ENCODE measurements around the gene NR2C2. TPM values are rescaled to one million over a fixed set of nuclear protein-coding genes. Genes with fewer than 3 reads are reported as not detected.

NR2C2 gene
- total RNA-seq, 1 donor from 2014 or later, result 55.0 TPM

DNA sequence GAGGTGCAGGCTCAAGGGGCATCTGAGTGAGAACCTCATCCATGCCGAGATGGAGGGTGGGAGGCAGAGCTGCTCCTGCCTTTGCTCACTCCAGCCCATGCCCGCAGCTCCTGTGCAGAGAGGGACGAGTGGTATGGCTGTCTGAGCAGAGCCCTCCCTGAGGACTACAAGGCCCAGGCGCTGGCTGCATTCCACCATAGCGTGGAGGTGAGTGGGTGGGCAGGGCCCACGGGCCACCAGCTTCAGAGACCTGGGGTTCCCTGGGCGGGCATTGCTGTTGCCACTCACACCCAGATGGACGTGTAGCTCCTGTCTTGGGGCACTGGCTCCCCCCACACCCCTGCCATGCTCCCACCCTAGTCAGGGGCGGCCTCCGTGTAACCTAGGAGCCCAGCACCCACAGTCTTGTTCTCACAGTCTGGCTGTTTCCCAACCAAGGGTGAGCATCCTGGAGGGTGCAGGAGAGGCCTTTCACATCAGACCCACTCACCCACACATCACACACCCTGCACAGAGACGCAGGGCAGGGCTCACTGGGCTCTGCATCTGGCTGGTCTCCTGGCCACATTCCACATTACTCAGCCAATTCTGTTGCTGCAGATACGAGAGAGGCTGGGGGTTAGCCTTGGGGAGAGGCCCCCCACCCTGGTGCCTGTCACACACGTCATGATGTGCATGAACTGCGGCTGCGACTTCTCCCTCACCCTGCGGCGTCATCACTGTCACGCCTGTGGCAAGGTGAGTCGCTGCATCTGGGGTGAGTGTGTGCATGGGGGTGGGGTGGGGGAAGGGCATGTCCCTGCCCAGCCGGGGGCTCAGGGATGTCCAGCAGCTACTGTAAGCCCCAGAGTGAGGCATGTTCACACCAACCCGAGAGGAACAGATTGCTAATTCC lies 25.3 kb upstream of the NR2C2 start:
- CTCF ChIA-PET, result interaction anchor here (0.5 to 3.2 kb wide), 24 partner anchors 11 to 1265 kb away, joined by 3 to 39 read pairs (median 4); partner anchors contain the start of gene CCDC174
- Mint-ChIP-seq H3K4me1 (no peaks in the 10 kb centered on the region), H3K27ac (no peak overlapping the region), H3K36me3 (ENCODE audit: low read depth) (no peaks in the 10 kb centered on the region), H3K27me3 (peaks cover 5% of the 10 kb centered on the region), H3K9me3 (no peaks in the 10 kb centered on the region), H3K4me3 (no peak overlapping the region)
- no peak for DNase-seq
- POLR2A ChIA-PET, result interaction anchor here (1.1 kb wide), 1 partner anchor 25 kb away, joined by 3 read pairs; no protein-coding TSS in a partner anchor
- no peak for ATAC-seq (ENCODE audit: low read depth)
- intact Hi-C loops (cut with micrococcal nuclease), result loop anchor here (1.0 to 2.0 kb wide), 6 partner anchors 131 to 1026 kb away; no protein-coding TSS in a partner anchor
- TF ChIP-seq, protein P1, sequence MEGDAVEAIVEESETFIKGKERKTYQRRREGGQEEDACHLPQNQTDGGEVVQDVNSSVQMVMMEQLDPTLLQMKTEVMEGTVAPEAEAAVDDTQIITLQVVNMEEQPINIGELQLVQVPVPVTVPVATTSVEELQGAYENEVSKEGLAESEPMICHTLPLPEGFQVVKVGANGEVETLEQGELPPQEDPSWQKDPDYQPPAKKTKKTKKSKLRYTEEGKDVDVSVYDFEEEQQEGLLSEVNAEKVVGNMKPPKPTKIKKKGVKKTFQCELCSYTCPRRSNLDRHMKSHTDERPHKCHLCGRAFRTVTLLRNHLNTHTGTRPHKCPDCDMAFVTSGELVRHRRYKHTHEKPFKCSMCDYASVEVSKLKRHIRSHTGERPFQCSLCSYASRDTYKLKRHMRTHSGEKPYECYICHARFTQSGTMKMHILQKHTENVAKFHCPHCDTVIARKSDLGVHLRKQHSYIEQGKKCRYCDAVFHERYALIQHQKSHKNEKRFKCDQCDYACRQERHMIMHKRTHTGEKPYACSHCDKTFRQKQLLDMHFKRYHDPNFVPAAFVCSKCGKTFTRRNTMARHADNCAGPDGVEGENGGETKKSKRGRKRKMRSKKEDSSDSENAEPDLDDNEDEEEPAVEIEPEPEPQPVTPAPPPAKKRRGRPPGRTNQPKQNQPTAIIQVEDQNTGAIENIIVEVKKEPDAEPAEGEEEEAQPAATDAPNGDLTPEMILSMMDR (IDR thresholded peaks at IDR 0.05), result no peak

DNA sequence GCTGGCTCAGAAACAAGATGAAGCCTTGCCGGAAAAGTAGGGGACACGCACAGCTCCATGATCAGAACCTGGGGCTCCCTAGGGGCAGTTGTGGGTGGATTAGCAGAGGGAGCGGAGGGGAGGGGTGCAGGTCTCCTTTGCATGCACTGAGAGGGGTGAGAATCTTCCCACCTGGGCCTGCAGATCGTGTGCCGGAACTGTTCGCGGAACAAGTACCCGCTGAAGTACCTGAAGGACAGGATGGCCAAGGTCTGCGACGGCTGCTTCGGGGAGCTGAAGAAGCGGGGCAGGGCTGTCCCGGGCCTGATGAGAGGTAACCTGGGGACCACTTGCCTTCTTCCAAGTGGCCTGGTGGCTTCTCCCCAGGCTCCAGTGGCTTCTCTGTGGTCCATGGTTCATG lies 24.5 kb upstream of the NR2C2 start:
- Mint-ChIP-seq H3K4me3 (no peak overlapping the region), H3K4me1 (no peaks in the 10 kb centered on the region), H3K36me3 (ENCODE audit: low read depth) (no peaks in the 10 kb centered on the region), H3K27ac (no peak overlapping the region), H3K9me3 (no peaks in the 10 kb centered on the region), H3K27me3 (peaks cover 5% of the 10 kb centered on the region)
- ChIA-PET CTCF (interaction anchor here (0.9 to 3.2 kb wide), 4 partner anchors 291 to 1266 kb away, joined by 3 to 39 read pairs (median 4); no protein-coding TSS in a partner anchor), POLR2A (no interaction called here)
- DNase-seq, result no peak
- ATAC-seq (ENCODE audit: low read depth), result no peak
- intact Hi-C loops (cut with micrococcal nuclease), result no loop called here
- TF ChIP-seq, protein P1 (IDR thresholded peaks at IDR 0.05), result no peak

DNA sequence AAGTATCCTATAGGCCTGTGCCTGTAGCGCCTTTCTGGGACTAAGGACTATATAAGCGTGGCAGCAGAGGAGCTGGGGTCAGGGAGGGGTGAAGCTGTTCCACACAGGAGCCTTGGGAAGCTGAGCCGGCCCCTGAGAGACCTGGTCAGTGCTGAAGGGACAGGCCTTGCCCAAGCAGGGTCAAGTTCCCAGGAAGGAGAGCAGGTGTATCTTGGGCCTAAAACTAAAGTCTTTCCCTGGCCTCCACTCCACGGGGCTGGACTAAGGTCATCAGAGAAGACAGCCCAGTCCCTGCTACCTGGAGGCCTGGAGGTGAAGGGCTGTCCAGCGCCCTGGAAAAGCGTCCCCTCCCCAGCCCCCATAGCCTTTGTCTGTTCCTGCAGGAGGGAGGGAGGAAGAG lies 23.9 kb upstream of the NR2C2 start:
- DNase-seq, result no peak
- ATAC-seq (ENCODE audit: low read depth), result no peak
- H3K9me3 Mint-ChIP-seq, result no peaks in the 10 kb centered on the region
- TF ChIP-seq, protein P1 (IDR thresholded peaks at IDR 0.05), result no peak
- peaks cover 5% of the 10 kb centered on the region for H3K27me3 Mint-ChIP-seq
- no peaks in the 10 kb centered on the region for H3K4me1 Mint-ChIP-seq
- no peak overlapping the region for H3K27ac Mint-ChIP-seq
- POLR2A ChIA-PET, result no interaction called here
- no peaks in the 10 kb centered on the region for H3K36me3 Mint-ChIP-seq (ENCODE audit: low read depth)
- CTCF ChIA-PET, result interaction anchor here (0.9 to 3.2 kb wide), 2 partner anchors 292 to 720 kb away, joined by 3 to 39 read pairs; no protein-coding TSS in a partner anchor
- no peak overlapping the region for H3K4me3 Mint-ChIP-seq
- intact Hi-C loops (cut with micrococcal nuclease), result no loop called here

DNA sequence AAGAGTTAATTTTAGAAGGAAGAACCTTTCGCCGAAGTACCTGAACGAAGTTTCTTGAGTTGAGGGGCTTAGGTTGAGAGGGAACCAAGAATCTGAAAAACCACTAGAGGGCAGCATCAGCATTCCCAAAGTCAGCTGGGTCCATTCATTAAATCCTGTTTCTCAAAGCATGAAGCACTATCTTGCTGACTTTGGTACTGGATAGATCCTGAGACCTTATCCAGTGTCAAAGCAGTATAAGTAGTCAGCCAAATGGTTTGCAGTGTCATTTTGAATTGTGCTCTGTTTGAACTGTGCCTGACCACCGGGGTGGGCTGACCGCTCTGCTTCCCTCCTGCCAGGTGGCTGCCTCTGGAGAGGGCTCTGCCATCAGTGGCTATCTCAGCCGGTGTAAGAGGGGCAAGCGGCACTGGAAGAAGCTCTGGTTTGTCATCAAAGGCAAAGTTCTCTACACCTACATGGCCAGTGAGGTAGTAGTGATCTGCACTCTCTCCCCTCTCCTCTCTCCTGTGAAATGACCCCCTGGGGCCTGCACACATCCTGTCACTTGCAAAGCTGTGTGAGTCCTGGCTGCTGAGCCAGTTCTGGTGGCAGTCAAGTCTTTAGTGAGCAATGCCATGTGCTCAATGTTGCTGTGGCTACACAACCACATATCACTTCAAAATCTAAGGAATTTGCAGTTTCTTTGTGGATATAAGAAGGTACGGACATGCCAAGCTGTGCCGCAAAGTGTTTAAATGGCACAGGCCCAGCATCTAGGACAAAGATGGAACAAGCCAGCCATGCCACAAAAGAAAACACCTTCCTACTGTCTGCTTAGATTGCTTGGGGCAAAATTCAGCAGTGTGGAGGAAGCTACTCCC lies 21.4 kb upstream of the NR2C2 start:
- H3K36me3 Mint-ChIP-seq (ENCODE audit: low read depth), result no peaks in the 10 kb centered on the region
- intact Hi-C loops (cut with micrococcal nuclease), result loop anchor here (1.0 to 5.0 kb wide), 4 partner anchors 21 to 281 kb away; partner anchors contain the start of genes CAPN7 and NR2C2
- ChIA-PET POLR2A (interaction anchor here (1.0 kb wide), 1 partner anchor 139 kb away, joined by 3 read pairs; the partner anchor contains the start of gene MRPS25), CTCF (interaction anchor here (0.9 to 2.8 kb wide), 7 partner anchors 13 to 723 kb away, joined by 3 to 14 read pairs (median 5); partner anchors contain the start of gene CCDC174)
- peaks cover 5% of the 10 kb centered on the region for H3K27me3 Mint-ChIP-seq
- H3K4me3 Mint-ChIP-seq, result no peak overlapping the region
- DNase-seq (no peak), ATAC-seq (ENCODE audit: low read depth) (peak; percentile 39)
- no peaks in the 10 kb centered on the region for H3K9me3 Mint-ChIP-seq
- H3K27ac Mint-ChIP-seq, result no peak overlapping the region
- H3K4me1 Mint-ChIP-seq, result no peaks in the 10 kb centered on the region
- TF ChIP-seq, protein P1 (IDR thresholded peaks at IDR 0.05), result no peak

Measured in activated B cell treated with CpG ODN at 0.5 μM for 24 hours (primary cell).